CD4-positive, alpha-beta T cell treated with Interleukin-17A for 4 hours (primary cell): ENCODE results near the gene CAMK2A.

Experiments
- DNase-seq: peaks from one replicate; pipeline ENCODE4 v3.0.0-alpha.2; 2020; ENCODE audit warnings: mixed read lengths

Gene CAMK2A

GRCh38 chr5:150289551-150290390, at the start of gene CAMK2A:
Gene CAMK2A (minus strand): TSS chr5:150289773. CDS start chr5:150289625, 148 bp downstream.
- DNase-seq = no peak

- no peak for DNase-seq
These were observed 49.6 kb upstream of the CAMK2A start for GRCh38 chr5:150339165-150339564.

- DNase-seq = no peak
These were observed 49.0 kb upstream of the CAMK2A start for GRCh38 chr5:150338546-150338945.

GRCh38 chr5:150335778-150336177, 46.2 kb upstream of the CAMK2A start:
- DNase-seq = no peak

GRCh38 chr5:150333400-150333799, 43.8 kb upstream of the CAMK2A start:
- DNase-seq = no peak

- DNase-seq = no peak
These were observed 40.6 kb upstream of the CAMK2A start for GRCh38 chr5:150329881-150330876.

- no peak for DNase-seq
These were observed 39.5 kb upstream of the CAMK2A start for GRCh38 chr5:150329038-150329437.

- no peak for DNase-seq
These were observed 38.9 kb upstream of the CAMK2A start for GRCh38 chr5:150328515-150328914.

- no peak for DNase-seq
These were observed 37.6 kb upstream of the CAMK2A start for GRCh38 chr5:150327139-150327538.

- DNase-seq = no peak
These were observed 37.1 kb upstream of the CAMK2A start for GRCh38 chr5:150326707-150327106.

GRCh38 chr5:150325426-150325825, 35.9 kb upstream of the CAMK2A start:
- DNase-seq = no peak

GRCh38 chr5:150323819-150324218, 34.2 kb upstream of the CAMK2A start:
- no peak for DNase-seq

- DNase-seq = no peak
These were observed 33.5 kb upstream of the CAMK2A start for GRCh38 chr5:150323092-150323491.

GRCh38 chr5:150322202-150322601, 32.6 kb upstream of the CAMK2A start:
- no peak for DNase-seq

GRCh38 chr5:150321784-150322183, 32.2 kb upstream of the CAMK2A start:
- DNase-seq = no peak

GRCh38 chr5:150321211-150321610, 31.6 kb upstream of the CAMK2A start:
- DNase-seq = no peak

GRCh38 chr5:150320044-150320613, 30.6 kb upstream of the CAMK2A start:
- DNase-seq = no peak

- DNase-seq = no peak
These were observed 29.9 kb upstream of the CAMK2A start for GRCh38 chr5:150319484-150319790.

- no peak for DNase-seq
These were observed 29.3 kb upstream of the CAMK2A start for GRCh38 chr5:150318613-150319483.

- DNase-seq = no peak
These were observed 27.8 kb upstream of the CAMK2A start for GRCh38 chr5:150317048-150318003.

GRCh38 chr5:150316320-150316719, 26.7 kb upstream of the CAMK2A start:
- no peak for DNase-seq
